ENCODE data around the gene FRS3.

- TF ChIP-seq POLR2A (IDR thresholded peaks at IDR 0.05; ENCODE audit: low read depth, low read length) (no peak), TAF1 (IDR thresholded peaks at IDR 0.05; ENCODE audit: low read depth, low read length) (no peak), POLR2AphosphoS5 (IDR thresholded peaks at IDR 0.05; ENCODE audit: low read depth, low read length) (no peak), POU2F2 (IDR thresholded peaks at IDR 0.05; ENCODE audit: low read depth, low read length) (no peak), PAX5 (IDR thresholded peaks at IDR 0.05; ENCODE audit: insufficient read depth, low read length, severe bottlenecking) (no peak), SPI1 (IDR thresholded peaks at IDR 0.05; ENCODE audit: low read depth, low read length) (no peak)
Observed at GRCh38 chr6:41777551-41778285, 2.0 kb downstream of the FRS3 start.

All from GM12891 (cell line).